ENCODE measurements around the gene C1QA.

DNA sequence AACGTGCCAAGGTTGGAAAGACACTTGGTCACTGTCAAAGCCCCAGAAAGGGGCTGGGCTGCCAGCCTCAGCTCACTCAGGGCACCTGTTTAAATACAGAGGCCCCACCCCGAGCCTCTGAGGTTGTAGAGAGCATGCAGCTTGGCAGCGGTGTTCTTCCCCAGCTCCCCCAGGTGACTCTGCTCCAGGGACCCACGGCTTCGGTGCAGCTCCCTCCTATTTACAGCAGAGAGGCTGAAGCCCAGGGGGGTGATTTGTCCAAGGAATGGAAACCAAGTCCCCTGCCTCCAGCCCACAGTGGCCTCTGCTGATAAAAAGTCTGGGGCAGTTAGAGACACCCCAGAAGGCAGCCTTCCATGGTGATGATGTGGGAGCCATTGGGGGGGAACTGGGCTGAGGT lies 9.1 kb upstream of the C1QA start:
- TF ChIP-seq CTCF (IDR thresholded peaks at IDR 0.05; ENCODE audit: borderline replicate concordance, extremely low read depth, low read length, poor library complexity, severe bottlenecking) (no peak), EZH2 (IDR thresholded peaks at IDR 0.05; ENCODE audit: borderline replicate concordance, low read depth, low read length, severe bottlenecking) (no peak)
